Mucosa of rectum (tissue), 2 donors: ENCODE data around the gene NLRP5.
"Not testable (repeated sequence)": the region's sequence is repeated elsewhere in the genome, so short reads cannot be mapped to it uniquely, and the experiment has no call there.

Experiments
- H3K27ac ChIP-seq, 2 donors: one replicate each; pipeline ENCODE4 v1.7.0; 2013; ENCODE audit warnings: inconsistent platforms in 2 of 2, low read depth in 2 of 2, low read length in 2 of 2
- H3K27me3 ChIP-seq, 2 donors: one replicate each; pipeline ENCODE4 v1.7.0; 2013; ENCODE audit warnings: low read length in 2 of 2; ENCODE audit not compliant: control insufficient read depth in 2 of 2, insufficient read depth in 2 of 2
- H3K36me3 ChIP-seq, 2 donors: one replicate each; pipeline ENCODE4 v1.7.0; 2013; ENCODE audit warnings: low read length in 2 of 2; ENCODE audit not compliant: control insufficient read depth in 2 of 2, insufficient read depth in 2 of 2
- H3K4me1 ChIP-seq, 2 donors: one replicate each; pipeline ENCODE4 v1.7.0; 2013; ENCODE audit warnings: low read length in 2 of 2, mild to moderate bottlenecking in 1 of 2; ENCODE audit not compliant: control insufficient read depth in 2 of 2, insufficient read depth in 2 of 2
- H3K4me3 ChIP-seq, 2 donors: one replicate each; pipeline ENCODE4 v1.7.0; 2013; ENCODE audit warnings: low read length in 2 of 2
- H3K9ac ChIP-seq, 2 donors: one replicate each; pipeline ENCODE4 v1.7.0; 2013; ENCODE audit warnings: low read length in 2 of 2, low read depth in 1 of 2, mild to moderate bottlenecking in 1 of 2
- H3K9me3 ChIP-seq, 2 donors: one replicate each; pipeline ENCODE4 v1.7.0; 2013; ENCODE audit warnings: low read length in 2 of 2; ENCODE audit not compliant: control insufficient read depth in 2 of 2
- donor health status: healthy.
- donor health status: Normal muscosa, but diverticular disease.

NLRP5 gene

DNA sequence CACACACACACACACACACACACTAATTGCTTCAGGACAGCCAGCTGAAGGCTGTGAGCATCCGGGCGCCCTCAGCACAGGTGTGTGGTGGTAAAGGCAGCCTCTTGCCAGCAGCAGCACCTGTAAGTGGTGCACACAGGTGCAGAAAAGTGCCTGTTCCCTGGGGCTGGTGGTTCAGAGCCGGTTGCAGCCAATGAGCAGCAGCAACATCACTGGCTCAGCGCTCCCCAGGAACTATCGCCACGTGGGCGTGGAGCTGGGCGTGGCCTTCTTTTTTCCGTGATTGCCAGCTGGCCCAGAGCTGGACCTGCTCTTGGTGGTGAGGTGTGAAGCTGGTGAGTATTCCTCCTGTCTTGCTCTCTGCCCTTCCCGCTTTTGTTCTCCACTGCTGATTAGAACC lies at the start of gene NLRP5:
TSS of gene NLRP5 (plus strand) at position 289 of the 400 bp plus-strand sequence.
- H3K4me1 ChIP-seq: no peaks in the 10 kb centered on the region
- no peak within 1 kb of the TSS for H3K9ac ChIP-seq
- no peaks in the 10 kb centered on the region for H3K9me3 ChIP-seq
- no peaks in the 10 kb centered on the region for H3K27me3 ChIP-seq
- no peak within 1 kb of the TSS for H3K4me3 ChIP-seq
- H3K36me3 ChIP-seq: no peaks in the 10 kb centered on the region
- no peak within 1 kb of the TSS for H3K27ac ChIP-seq

- Histone ChIP-seq H3K4me1 (no peaks in the 10 kb centered on the region), H3K27ac (no peak overlapping the region), H3K4me3 (no peak overlapping the region), H3K9ac (no peak overlapping the region), H3K36me3 (no peaks in the 10 kb centered on the region), H3K27me3 (no peaks in the 10 kb centered on the region), H3K9me3 (no peaks in the 10 kb centered on the region)
Observed at GRCh38 chr19:55939206-55939605, 47.4 kb upstream of the NLRP5 start.

DNA sequence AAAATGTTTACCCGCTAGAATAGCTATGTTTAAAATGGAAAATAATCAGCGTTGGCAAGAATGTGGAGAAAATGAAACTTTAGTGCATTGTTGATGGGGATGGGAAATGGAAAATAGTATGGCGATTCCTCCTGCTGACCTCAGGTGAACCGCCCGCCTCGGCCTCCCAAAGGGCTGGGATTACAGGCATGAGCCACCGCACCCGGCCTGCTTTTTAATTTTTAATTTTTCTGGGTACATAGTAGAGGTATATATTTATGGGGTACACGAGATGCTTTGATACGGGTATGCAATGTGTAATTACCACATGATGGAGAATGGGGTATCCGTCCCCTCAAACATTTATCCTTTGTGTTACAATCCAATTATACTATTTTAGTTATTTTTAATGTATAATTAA lies 46.3 kb upstream of the NLRP5 start:
- no peaks in the 10 kb centered on the region for H3K27me3 ChIP-seq
- H3K9me3 ChIP-seq: no peaks in the 10 kb centered on the region
- no peak overlapping the region for H3K4me3 ChIP-seq
- no peaks in the 10 kb centered on the region for H3K4me1 ChIP-seq
- H3K9ac ChIP-seq: no peak overlapping the region
- H3K36me3 ChIP-seq: no peaks in the 10 kb centered on the region
- no peak overlapping the region for H3K27ac ChIP-seq

- Histone ChIP-seq H3K9ac (no peak within 1 kb of the TSS), H3K4me1 (no peaks in the 10 kb centered on the region), H3K27me3 (no peaks in the 10 kb centered on the region), H3K9me3 (peaks cover 0 to 2% of the 10 kb centered on the region in 2 donors), H3K36me3 (no peaks in the 10 kb centered on the region), H3K4me3 (no peak within 1 kb of the TSS), H3K27ac (no peak within 1 kb of the TSS)
Observed at GRCh38 chr19:55947532-55947931, 39.0 kb upstream of the NLRP5 start, which contains the start of gene NLRP8. NLRP8 (plus strand) TSS chr19:55947832.

- not testable (repeated sequence) for H3K36me3 ChIP-seq, H3K27me3 ChIP-seq, H3K27ac ChIP-seq, H3K9me3 ChIP-seq, H3K4me3 ChIP-seq, H3K4me1 ChIP-seq, H3K9ac ChIP-seq
Observed at GRCh38 chr19:55950566-55950965, 36.0 kb upstream of the NLRP5 start.

- Histone ChIP-seq H3K4me3 (no peak overlapping the region), H3K27ac (no peak overlapping the region), H3K36me3 (no peaks in the 10 kb centered on the region), H3K9ac (no peak overlapping the region), H3K4me1 (no peaks in the 10 kb centered on the region), H3K9me3 (no peaks in the 10 kb centered on the region), H3K27me3 (no peaks in the 10 kb centered on the region)
Observed at GRCh38 chr19:55956431-55956830, 30.1 kb upstream of the NLRP5 start.

GRCh38 chr19:55958356-55958755 lies 28.2 kb upstream of the NLRP5 start:
- no peaks in the 10 kb centered on the region for H3K9me3 ChIP-seq
- no peak overlapping the region for H3K9ac ChIP-seq
- H3K36me3 ChIP-seq: no peaks in the 10 kb centered on the region
- no peaks in the 10 kb centered on the region for H3K4me1 ChIP-seq
- no peak overlapping the region for H3K27ac ChIP-seq
- no peaks in the 10 kb centered on the region for H3K27me3 ChIP-seq
- H3K4me3 ChIP-seq: no peak overlapping the region

DNA sequence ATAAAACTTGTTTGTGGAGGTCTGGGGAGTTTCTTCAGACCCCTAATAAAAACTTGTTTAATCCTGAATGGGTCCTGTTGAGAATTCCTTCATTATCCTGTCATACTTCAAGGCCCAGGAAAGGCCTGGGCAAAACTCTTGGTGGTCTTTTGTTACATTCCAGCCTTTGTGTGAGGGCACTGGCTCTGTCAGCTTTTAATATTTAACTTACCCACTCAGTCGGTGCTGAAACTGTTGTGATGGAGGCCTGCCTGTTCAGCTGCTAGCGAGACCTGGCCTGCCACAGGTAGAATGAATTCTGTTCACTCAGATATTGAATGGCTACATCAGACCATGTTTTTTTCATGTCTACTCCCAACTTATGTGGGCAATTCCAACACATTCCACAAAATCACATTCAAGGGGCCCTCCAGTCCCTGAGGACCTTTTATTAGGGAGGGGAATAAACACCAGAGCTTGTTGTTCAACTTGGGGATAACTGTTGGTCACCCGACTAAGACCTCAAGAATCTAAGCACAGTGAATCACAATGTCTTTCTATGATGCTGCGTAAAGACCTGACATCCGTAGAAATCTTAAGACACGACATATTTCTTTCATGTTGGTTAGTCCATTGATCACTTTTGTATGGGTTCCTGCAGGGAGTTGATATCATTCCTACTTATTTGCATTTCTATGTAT lies 26.4 kb upstream of the NLRP5 start:
- no peak overlapping the region for H3K27ac ChIP-seq
- H3K4me1 ChIP-seq: no peaks in the 10 kb centered on the region
- no peaks in the 10 kb centered on the region for H3K27me3 ChIP-seq
- no peaks in the 10 kb centered on the region for H3K9me3 ChIP-seq
- H3K9ac ChIP-seq: no peak overlapping the region
- H3K36me3 ChIP-seq: no peaks in the 10 kb centered on the region
- no peak overlapping the region for H3K4me3 ChIP-seq

- H3K36me3 ChIP-seq: no peaks in the 10 kb centered on the region
- no peak overlapping the region for H3K27ac ChIP-seq
- H3K9ac ChIP-seq: no peak overlapping the region
- no peaks in the 10 kb centered on the region for H3K4me1 ChIP-seq
- H3K27me3 ChIP-seq: no peaks in the 10 kb centered on the region
- no peak overlapping the region for H3K4me3 ChIP-seq
- no peaks in the 10 kb centered on the region for H3K9me3 ChIP-seq
Observed at GRCh38 chr19:55962186-55962585, 24.4 kb upstream of the NLRP5 start.

GRCh38 chr19:55973982-55974381 lies 12.6 kb upstream of the NLRP5 start:
- no peaks in the 10 kb centered on the region for H3K4me1 ChIP-seq
- no peaks in the 10 kb centered on the region for H3K36me3 ChIP-seq
- no peak overlapping the region for H3K4me3 ChIP-seq
- no peak overlapping the region for H3K9ac ChIP-seq
- H3K27ac ChIP-seq: no peak overlapping the region
- H3K27me3 ChIP-seq: no peaks in the 10 kb centered on the region
- no peaks in the 10 kb centered on the region for H3K9me3 ChIP-seq

GRCh38 chr19:55980415-55980814 lies 6.2 kb upstream of the NLRP5 start:
- Histone ChIP-seq H3K27ac (no peak overlapping the region), H3K9me3 (no peaks in the 10 kb centered on the region), H3K4me1 (no peaks in the 10 kb centered on the region), H3K27me3 (no peaks in the 10 kb centered on the region), H3K36me3 (no peaks in the 10 kb centered on the region), H3K9ac (no peak overlapping the region), H3K4me3 (no peak overlapping the region)
